CD14-positive monocyte (primary cell): ENCODE data around the gene RASGRP1. TPM values are rescaled to one million over a fixed set of nuclear protein-coding genes. Genes with fewer than 3 reads are reported as not detected.

Source experiments
- DNase-seq, 3 donors: peaks; one replicate each; pipeline ENCODE4 v3.0.0-alpha.2; 2011 to 2022
- H2AFZ ChIP-seq: 2 replicates; pipeline ENCODE4 v1.6.0; 2012; ENCODE audit warnings: mild to moderate bottlenecking, low read depth, low read length, inconsistent platforms; ENCODE audit not compliant: insufficient read depth, poor library complexity, severe bottlenecking
- H3K27ac ChIP-seq, 2 donors: 1 replicate in 1 of 2; 2 replicates in 1 of 2; pipeline ENCODE4 v1.5.1; 2012 to 2013; ENCODE audit warnings: low read length in 2 of 2, control low read depth in 1 of 2, inconsistent platforms in 1 of 2, low read depth in 1 of 2, mild to moderate bottlenecking in 1 of 2
- H3K27me3 ChIP-seq, 2 donors: one replicate each; pipeline versions ENCODE4 v1.6.0 to v1.6.1; 2011 to 2013; ENCODE audit warnings: low read length in 2 of 2; ENCODE audit not compliant: control insufficient read depth in 2 of 2, insufficient read depth in 2 of 2
- H3K36me3 ChIP-seq, 2 donors: replicated peaks in 1 of 2; 1 replicate in 1 of 2; 2 replicates in 1 of 2; pipeline versions ENCODE4 v1.5.1 to v1.6.1; 2012 to 2013; ENCODE audit warnings: low read length in 2 of 2, control low read depth in 1 of 2, inconsistent platforms in 1 of 2, mild to moderate bottlenecking in 1 of 2; ENCODE audit not compliant: insufficient read depth in 2 of 2, control insufficient read depth in 1 of 2
- H3K4me1 ChIP-seq, 2 donors: 1 replicate in 1 of 2; 2 replicates in 1 of 2; pipeline versions ENCODE4 v1.5.1 to v1.6.1; 2012 to 2013; ENCODE audit warnings: low read length in 2 of 2, control low read depth in 1 of 2, inconsistent platforms in 1 of 2, mild to moderate bottlenecking in 1 of 2, moderate library complexity in 1 of 2; ENCODE audit not compliant: insufficient read depth in 2 of 2, control insufficient read depth in 1 of 2
- H3K4me2 ChIP-seq: replicated peaks from 2 replicates; pipeline ENCODE3; 2012; ENCODE audit warnings: low read length, moderate library complexity, mild to moderate bottlenecking; ENCODE audit not compliant: poor library complexity, severe bottlenecking; ENCODE audit errors: extremely low read depth
- H3K4me3 ChIP-seq, 3 experiments: fragments of 200-600 bp in 1 of 3; sonication (generic) in 1 of 3; replicated peaks in 1 of 3; 1 replicate in 2 of 3; 2 replicates in 1 of 3; pipeline ENCODE4 v1.5.1; 2011 to 2013; ENCODE audit warnings: low read length in 3 of 3, mild to moderate bottlenecking in 3 of 3, control low read depth in 2 of 3, low read depth in 2 of 3, inconsistent platforms in 1 of 3, moderate library complexity in 1 of 3
- H3K79me2 ChIP-seq: 2 replicates; pipeline ENCODE4 v1.6.0; 2012; ENCODE audit warnings: mild to moderate bottlenecking, control low read depth, inconsistent platforms, low read length, moderate library complexity; ENCODE audit not compliant: insufficient read depth
- H3K9ac ChIP-seq: 2 replicates; pipeline ENCODE4 v1.6.0; 2017; ENCODE audit warnings: low read length, mild to moderate bottlenecking; ENCODE audit not compliant: insufficient read depth, poor library complexity, severe bottlenecking
- H3K9me3 ChIP-seq, 2 donors: replicated peaks in 1 of 2; 1 replicate in 1 of 2; 2 replicates in 1 of 2; pipeline versions ENCODE4 v1.5.1 to v1.6.1; 2012 to 2013; ENCODE audit warnings: low read length in 2 of 2, control low read depth in 1 of 2; ENCODE audit not compliant: control insufficient read depth in 1 of 2, insufficient read depth in 1 of 2
- H4K20me1 ChIP-seq: 2 replicates; pipeline ENCODE4 v1.6.0; 2012; ENCODE audit warnings: mild to moderate bottlenecking, low read length, control low read depth, moderate library complexity; ENCODE audit not compliant: insufficient read depth
- H3K27ac Mint-ChIP-seq, 7 donors: one replicate each; pipeline ENCODE4 v1.8.0; 2020; ENCODE audit warnings: mild to moderate bottlenecking in 7 of 7, mixed read lengths in 7 of 7, moderate library complexity in 6 of 7, inconsistent platforms in 2 of 7
- H3K27me3 Mint-ChIP-seq, 3 donors: one replicate each; pipeline ENCODE4 v1.8.0; 2021 to 2022; ENCODE audit warnings: low read depth in 3 of 3, mild to moderate bottlenecking in 3 of 3, mixed read lengths in 3 of 3, moderate library complexity in 3 of 3, inconsistent platforms in 1 of 3
- H3K36me3 Mint-ChIP-seq, 2 donors: one replicate each; pipeline ENCODE4 v1.8.0; 2020; ENCODE audit warnings: mixed read lengths in 2 of 2, inconsistent platforms in 1 of 2, mild to moderate bottlenecking in 1 of 2
- H3K4me1 Mint-ChIP-seq: one replicate; pipeline ENCODE4 v1.8.0; 2020; ENCODE audit warnings: mild to moderate bottlenecking, mixed read lengths
- H3K4me3 Mint-ChIP-seq, 2 donors: one replicate each; pipeline ENCODE4 v1.8.0; 2020; ENCODE audit warnings: mild to moderate bottlenecking in 2 of 2, mixed read lengths in 2 of 2, moderate library complexity in 1 of 2
- H3K9me3 Mint-ChIP-seq, 7 donors: one replicate each; pipeline ENCODE4 v1.8.0; 2020 to 2022; ENCODE audit warnings: mixed read lengths in 7 of 7, mild to moderate bottlenecking in 6 of 7, moderate library complexity in 6 of 7, inconsistent platforms in 2 of 7
- WGBS: methylation state at CpG from one replicate; pipeline ENCODE4 v1.1.5; 2013; ENCODE audit warnings: missing lambda C conversion rate; ENCODE audit not compliant: insufficient coverage; 5-methylcytosine and 5-hydroxymethylcytosine counted together
- intact Hi-C, 2 donors: fragments of 100-400 bp; cut with micrococcal nuclease; formaldehyde crosslinking; loops; one replicate each; pipeline versions ENCODE4 v1.15.0 to v1.15.1; 2023
- polyA plus RNA-seq, 3 donors: library from polyadenylated mRNA; depleted of rRNA in 1 of 3; unstranded in 2 of 3; stranded (reverse) in 1 of 3; fragments of 300-500 nt in 2 of 3; fragments of >200 nt in 1 of 3; fragmentation: Illumina TruSeq in 2 of 3; gene quantifications; 1 replicate in 2 of 3; 2 replicates in 1 of 3; pipeline ENCODE4 v1.2.3, GENCODE V29; 2012 to 2021
- TF ChIP-seq, protein P1 (sequence below): fragments of 200-600 bp; IDR thresholded peaks from one replicate; pipeline ENCODE4 v1.8.0; 2022; ENCODE audit warnings: antibody characterized with exemption, mild to moderate bottlenecking

The RASGRP1 gene
- polyA plus RNA-seq, 3 donors: 0.05 to 0.38 (median 0.13) TPM

DNA sequence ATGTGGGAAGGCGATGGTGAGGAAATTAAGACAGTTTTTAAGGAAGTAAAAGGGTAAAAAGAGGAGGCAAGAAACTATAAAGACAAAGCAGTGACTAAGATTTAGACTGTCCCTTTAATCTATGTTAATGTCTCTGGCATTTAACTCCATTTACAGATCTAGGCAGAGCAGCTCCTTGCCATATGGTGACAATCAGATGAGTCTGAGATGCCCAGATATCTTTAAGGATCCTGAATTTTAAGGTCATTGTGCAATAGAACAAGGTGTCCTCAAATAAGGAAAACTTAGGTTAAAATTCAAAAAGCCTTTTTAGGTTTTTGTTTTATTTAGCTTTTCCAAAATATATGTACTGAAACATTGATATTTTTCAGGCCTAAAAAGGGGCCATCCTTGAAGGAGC is 24.1 kb downstream of the RASGRP1 start:
- intact Hi-C loops: no loop called here
- no peak overlapping the region for H3K4me3 Mint-ChIP-seq
- no peak overlapping the region for H3K27ac ChIP-seq

DNA sequence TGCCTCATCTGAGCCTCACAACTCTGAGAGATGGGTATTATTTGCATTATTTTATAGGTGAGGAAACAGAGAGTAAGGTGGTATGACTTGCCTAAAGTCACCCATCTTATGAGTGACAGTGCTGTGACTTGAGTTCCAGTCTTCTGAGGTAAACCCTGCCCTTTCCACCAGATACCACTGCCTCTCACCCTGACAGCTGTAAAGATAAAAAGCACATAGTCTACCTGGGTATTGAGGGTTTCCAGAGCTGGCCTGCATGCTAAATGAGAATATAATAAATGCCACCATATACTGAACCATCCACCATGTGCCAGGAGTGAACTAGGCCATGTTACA is 25.6 kb downstream of the RASGRP1 start:
- Histone ChIP-seq H3K4me2 (no peak overlapping the region), H3K79me2 (no peaks in the 10 kb centered on the region), H3K4me1 (no peaks in the 10 kb centered on the region), H3K27ac (no peak overlapping the region), H3K27me3 (no peaks in the 10 kb centered on the region), H3K4me3 (no peak overlapping the region), H3K36me3 (no peaks in the 10 kb centered on the region), H3K9ac (no peak overlapping the region), H4K20me1 (no peaks in the 10 kb centered on the region), H2AFZ (no peak overlapping the region), H3K9me3 (no peaks in the 10 kb centered on the region)
- no peak overlapping the region for H3K27ac Mint-ChIP-seq
- intact Hi-C loops: no loop called here
- no peaks in the 10 kb centered on the region for H3K27me3 Mint-ChIP-seq
- H3K9me3 Mint-ChIP-seq: no peaks in the 10 kb centered on the region
- TF ChIP-seq, protein P1, sequence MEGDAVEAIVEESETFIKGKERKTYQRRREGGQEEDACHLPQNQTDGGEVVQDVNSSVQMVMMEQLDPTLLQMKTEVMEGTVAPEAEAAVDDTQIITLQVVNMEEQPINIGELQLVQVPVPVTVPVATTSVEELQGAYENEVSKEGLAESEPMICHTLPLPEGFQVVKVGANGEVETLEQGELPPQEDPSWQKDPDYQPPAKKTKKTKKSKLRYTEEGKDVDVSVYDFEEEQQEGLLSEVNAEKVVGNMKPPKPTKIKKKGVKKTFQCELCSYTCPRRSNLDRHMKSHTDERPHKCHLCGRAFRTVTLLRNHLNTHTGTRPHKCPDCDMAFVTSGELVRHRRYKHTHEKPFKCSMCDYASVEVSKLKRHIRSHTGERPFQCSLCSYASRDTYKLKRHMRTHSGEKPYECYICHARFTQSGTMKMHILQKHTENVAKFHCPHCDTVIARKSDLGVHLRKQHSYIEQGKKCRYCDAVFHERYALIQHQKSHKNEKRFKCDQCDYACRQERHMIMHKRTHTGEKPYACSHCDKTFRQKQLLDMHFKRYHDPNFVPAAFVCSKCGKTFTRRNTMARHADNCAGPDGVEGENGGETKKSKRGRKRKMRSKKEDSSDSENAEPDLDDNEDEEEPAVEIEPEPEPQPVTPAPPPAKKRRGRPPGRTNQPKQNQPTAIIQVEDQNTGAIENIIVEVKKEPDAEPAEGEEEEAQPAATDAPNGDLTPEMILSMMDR: no peak
- no peaks in the 10 kb centered on the region for H3K4me1 Mint-ChIP-seq
- no peak overlapping the region for H3K4me3 Mint-ChIP-seq
- H3K36me3 Mint-ChIP-seq: no peaks in the 10 kb centered on the region
- no peak for DNase-seq

More for the DNA sequence above, 24.1 kb downstream of the RASGRP1 start:
- Mint-ChIP-seq H3K9me3 (no peaks in the 10 kb centered on the region), H3K27ac (no peak overlapping the region), H3K36me3 (no peaks in the 10 kb centered on the region), H3K4me1 (no peaks in the 10 kb centered on the region), H3K27me3 (no peaks in the 10 kb centered on the region)
- Histone ChIP-seq H3K9ac (no peak overlapping the region), H3K79me2 (no peaks in the 10 kb centered on the region), H4K20me1 (no peaks in the 10 kb centered on the region), H3K4me1 (no peaks in the 10 kb centered on the region), H3K27me3 (no peaks in the 10 kb centered on the region), H3K36me3 (no peaks in the 10 kb centered on the region), H2AFZ (no peak overlapping the region), H3K4me3 (no peak overlapping the region), H3K9me3 (no peaks in the 10 kb centered on the region), H3K4me2 (no peak overlapping the region)
- 100% methylated on average over 1 of the region's 1 CpG for WGBS
- TF ChIP-seq, protein P1: no peak
- DNase-seq: no peak
